Stimulated activated CD8-positive, alpha-beta memory T cell treated with anti-CD3 and anti-CD28 coated beads, Interleukin-15, amount 100 ng/mL, for 24 hours (primary cell): ENCODE measurements around the gene PATL2.
"Not testable (repeated sequence)": the region's sequence is repeated elsewhere in the genome, so short reads cannot be mapped to it uniquely, and the experiment has no call there.

Experiments used
- DNase-seq: peaks from one replicate; pipeline ENCODE4 v3.0.0-alpha.2; 2020; ENCODE audit warnings: low read depth

PATL2 gene

DNA sequence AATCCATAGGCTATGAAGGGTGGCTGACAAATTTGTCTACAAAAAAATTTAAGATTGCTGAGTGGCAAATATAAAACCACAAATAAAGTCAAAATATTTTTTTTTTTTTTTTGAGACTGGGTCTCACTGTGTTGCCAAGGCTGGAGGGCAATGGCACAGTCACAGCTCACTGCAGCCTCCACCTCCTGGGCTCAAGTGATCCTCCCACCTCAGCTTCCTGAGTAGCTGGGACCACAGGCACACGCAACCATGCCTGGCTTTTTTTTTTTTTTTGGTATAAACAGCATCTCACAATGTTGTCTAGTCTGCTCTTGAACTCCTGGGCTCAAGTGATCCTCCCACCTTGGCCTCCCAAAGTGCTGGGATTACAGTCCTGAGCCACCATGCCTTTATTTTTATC lies 20.9 kb downstream of the PATL2 start:
- DNase-seq, result not testable (repeated sequence)

DNA sequence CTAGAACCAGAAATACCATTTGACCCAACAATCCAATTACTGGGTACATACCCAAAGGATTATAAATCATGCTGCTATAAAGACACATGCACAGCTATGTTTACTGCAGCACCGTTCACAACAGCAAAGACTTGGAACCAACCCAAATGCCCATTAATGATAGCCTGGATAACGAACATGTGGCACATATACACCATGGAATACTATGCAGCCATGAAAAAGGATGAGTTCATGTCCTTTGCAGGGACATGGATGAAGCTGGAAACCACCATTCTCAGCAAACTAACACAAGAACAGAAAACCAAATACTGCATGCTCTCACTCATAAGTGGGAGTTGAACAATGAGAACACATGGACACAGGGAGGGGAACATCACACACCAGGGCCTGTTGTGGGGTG lies 21.8 kb downstream of the PATL2 start:
- not testable (repeated sequence) for DNase-seq

DNA sequence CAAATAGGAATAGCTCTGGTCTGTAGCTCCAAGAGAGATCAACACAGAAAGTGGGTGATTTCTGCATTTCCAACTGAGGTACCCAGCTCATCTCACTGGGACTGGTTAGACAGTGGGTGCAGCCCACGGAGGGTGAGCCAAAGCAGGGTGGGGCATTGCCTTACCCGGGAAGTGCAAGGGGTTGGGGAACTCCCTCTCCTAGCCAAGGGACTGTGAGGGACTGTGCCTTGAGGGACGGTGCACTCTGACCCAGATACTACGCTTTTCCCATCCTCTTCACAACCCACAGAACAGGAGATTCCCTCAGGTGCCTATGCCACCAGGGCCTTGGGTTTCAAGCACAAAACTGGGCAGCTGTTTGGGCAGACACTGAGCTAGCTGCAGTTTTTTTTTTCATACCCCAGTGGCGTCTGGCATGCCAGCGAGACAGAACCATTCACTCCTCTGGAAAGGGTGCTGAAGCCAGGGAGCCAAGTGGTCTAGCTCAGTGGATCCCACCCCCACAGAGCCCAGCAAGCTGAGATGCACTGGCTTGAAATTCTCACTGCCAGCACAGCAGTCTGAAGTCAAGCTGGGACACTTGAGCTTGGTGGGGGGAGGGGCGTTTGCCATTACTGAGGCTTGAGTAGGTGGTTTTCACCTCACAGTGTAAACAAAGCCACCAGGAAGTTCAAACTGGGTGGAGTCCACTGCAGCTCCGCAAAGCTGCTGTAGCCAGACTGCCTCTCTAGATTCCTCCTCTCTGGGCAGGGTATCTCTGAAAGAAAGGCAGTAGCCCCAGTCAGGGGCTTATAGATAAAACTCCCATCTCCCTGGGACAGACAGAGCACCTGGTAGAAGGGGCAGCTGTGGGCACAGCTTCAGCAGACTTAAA lies 28.1 kb downstream of the PATL2 start:
- DNase-seq, result not testable (repeated sequence)

DNA sequence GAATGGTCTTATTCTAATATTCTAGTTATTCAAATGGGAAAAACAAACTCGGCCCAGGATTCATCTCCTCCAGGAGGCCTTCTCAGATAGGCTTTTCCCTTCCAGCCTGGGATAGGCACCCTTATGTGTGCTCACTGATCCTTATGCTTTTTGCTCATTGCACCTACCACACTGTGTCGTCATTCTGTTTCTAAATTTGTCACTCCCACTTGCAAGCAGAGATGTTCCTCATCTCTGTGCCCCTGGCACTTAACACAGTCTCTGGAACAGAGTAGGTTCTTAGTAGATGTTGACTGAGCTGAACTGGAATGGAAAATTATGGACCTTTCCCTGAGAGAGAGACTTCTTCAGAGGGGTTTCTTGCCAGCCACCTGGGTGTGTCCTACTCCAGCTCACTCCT lies 28.9 kb downstream of the PATL2 start:
- DNase-seq, result no peak

DNA sequence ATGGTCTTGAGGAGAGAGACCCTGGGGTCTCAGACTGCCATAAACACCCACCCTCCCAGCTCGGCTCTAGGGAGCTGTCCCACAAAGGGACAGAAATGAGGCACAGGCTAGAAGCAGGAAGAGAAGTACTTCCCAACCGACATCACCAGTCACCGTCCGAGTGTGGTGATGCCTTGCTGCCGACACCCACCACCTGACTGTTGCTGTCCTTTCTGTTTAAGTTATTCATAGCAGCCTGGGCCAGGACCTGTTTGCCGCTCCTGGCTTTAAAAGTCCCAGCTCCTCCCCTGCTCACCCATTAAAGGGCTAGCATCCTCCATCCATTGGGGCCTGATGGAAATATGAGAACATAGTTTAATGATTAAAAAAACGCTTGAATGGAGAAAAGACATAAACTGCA lies 34.4 kb downstream of the PATL2 start:
- DNase-seq, result no peak

DNA sequence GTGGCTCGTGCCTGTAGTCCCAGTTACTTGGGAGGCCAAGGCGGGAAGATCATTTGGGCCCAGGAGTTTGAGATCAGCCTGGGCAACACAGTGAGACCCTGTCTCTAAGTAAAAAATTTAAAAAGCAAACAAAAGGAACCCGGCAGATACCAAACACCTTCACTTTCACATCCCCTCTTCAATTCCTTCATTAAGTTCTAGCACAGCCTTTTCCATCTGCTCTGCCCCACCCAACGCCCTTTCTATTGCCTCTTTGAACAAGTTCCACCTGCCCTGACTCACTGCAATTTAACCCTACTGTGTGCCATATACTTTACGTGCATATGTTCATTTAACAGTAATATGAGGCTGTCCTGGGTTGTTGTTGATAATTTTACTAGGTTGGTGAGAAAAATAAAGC lies 35.2 kb downstream of the PATL2 start:
- DNase-seq, result no peak

DNA sequence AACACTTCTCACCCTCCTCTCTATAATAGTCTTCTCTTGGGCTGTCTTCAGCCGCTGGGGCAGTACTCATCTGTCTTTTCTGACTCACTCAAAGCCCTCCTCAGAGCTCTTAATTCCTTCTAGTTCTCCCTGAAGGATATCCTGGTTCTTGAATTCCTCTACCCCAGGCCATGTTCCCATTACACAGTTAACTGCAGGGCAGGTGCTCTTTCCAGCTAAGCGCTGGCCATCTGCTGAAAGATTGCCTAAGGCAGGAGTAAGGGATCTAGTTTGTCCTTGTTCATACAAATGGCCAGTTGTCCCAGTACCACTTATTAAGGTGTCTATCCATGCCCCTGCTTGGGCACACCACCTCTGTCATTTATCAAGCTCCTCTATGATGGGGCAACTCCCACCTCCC lies 37.5 kb downstream of the PATL2 start:
- DNase-seq, result no peak

DNA sequence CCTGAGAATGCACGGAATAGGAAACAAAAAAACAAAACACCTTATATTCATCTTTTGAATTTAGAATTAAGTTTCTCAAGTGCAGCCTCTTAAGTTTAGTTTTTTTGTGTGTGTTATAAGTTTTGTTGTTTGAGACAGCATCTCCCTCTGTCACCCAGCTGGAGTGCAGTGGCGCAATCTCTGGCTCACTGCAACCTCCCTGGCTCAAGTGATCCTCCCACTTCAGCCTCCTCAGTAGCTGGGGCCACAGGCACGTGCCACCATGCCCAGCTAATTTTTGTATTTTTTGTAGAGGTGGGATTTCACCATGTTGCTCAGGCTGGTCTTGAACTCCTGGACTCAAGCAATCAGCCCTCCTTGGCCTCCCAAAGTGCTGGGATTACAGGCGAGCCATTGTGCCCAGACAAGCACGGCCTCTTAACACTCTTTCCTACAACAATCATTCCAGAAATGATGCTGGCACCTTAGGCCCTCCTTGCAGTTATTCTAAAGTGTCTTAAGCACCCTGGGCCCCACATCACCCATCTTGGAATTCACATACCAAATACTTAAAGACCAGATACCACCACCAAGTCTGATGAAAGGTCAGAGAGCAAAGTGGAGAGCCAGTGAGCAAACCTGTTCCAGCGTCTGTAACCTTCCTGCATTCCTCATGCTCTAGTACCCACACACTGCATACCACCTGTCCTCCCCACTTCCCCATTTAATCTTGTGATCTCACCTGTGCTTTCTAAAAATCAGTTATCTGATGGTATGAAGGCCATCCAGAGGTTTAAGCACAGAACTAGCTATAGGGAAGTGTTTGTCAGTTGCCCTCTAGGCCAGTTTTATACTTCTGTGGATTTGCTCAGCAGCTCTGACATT lies 40.8 kb downstream of the PATL2 start:
- no peak for DNase-seq

DNA sequence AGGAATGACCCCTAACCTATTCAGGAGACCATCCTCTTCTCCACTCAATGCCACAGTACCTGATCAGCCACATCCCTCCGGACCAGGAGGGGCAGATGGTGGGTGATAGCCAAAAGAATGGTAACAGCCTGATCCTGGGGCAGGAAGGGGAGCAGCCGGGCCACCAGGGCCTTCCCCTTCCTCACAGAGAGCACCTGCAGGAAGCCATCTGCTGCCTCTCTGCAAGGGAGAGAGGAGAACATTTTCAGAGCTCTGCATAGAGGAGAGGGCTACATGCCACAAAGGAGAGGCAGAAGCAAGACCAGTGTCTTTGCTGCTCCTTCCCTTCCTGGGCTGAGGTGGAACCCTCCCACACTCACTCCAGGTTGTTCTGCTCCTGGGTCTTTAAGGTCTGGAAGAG lies 42.2 kb downstream of the PATL2 start:
- DNase-seq, result no peak

DNA sequence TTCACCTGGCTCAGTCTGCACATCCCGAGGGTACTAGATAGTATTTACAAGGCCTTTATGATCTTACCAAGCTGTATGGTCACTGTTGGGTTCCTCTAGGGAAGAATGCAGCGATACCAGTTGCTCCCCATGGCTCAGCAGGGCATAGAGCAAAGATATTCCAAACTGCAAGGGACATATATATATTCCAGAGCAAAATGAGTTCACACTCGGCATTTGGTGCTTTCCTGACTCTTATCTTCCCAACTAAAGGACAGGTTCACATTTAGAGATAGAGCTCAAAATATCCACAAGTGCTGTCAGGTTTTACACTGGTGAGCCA lies 44.1 kb downstream of the PATL2 start:
- DNase-seq, result no peak

DNA sequence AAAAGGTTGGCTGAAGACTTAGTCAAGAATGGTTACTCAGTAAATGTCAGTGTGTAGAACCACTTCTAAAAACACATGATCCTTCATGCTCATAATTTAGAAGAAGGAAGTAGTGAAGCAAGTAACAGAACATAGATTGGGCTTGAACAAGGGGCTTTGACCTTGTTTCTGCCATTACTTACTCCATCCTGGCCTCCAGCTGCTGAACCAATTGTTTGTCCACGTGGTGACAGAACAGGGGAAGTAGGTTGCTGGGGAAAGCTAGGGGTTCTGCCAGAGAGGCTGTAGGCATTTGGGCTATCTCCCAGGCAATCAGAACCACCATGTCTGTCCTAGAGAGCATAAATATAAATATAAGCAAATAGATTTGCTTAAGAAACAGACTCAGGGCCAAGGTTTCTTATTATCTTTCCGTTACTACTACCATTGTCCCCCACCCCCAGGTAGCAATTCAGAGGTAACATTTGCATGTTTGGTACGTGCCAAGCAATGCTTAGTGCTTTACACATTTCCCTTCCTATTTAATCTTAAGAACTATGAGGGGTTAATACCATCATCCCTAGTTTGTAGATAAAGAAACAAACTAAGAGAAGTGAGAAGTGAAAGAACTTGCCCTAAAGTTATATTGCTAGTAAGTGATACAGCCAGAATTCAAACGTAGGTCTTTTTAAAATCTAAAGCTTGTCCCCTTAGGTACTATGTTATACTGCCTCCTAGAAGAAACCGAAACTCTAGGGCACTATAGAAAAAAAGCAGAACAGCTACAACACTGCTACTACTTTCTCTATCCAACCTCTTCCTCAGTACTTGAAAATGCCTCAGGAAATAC lies 44.7 kb downstream of the PATL2 start:
- DNase-seq, result no peak

DNA sequence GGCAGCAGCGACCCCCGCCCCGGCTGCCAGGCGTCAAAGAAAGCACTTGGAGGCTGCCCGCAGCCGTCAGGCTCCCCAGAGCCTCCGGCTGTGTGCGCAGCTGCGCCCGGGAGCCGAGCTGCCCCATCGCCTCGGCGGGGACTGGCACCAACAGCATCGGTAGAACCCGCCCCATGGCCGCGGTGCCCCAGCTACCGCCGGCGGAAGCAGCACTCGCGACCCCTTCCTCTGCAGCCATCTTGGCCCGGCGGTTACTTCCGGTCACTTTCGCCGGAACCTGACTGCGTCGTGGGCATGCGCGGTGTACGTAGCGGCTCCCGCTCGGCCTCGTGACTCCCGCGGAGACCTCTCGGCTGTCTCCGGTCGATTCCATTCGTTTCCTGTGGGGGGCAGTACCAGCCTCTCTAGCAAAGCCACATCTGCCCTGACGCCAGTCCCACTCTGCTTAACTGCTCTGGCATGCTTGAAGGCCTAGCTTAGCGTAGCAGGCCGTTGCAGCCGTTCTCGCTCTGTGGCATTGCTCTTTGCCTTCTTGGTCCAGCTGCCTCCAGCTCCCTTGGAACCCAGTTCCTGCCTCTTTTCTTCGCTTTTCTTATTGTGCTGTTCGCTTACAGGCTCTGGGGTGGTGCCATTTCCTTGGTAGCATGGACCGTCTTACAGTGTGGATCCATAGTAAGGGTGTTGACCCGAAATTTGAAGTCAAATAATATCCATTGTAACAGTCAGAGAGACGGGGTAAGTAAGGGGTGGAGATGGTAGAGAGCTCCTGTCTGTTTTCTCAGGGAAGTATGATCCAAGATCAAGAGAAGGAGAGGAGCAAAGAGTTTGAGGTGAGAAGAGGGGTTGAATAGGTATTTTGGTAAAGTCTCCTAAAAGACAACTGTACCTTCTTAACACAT lies 47.5 kb downstream of the PATL2 start, which contains the start of gene SPG11:
Gene SPG11 (minus strand): TSS at position 253 of the 899 bp plus-strand sequence. CDS start 15 bp downstream, at position 238.
- DNase-seq, result peak; percentile 83

DNA sequence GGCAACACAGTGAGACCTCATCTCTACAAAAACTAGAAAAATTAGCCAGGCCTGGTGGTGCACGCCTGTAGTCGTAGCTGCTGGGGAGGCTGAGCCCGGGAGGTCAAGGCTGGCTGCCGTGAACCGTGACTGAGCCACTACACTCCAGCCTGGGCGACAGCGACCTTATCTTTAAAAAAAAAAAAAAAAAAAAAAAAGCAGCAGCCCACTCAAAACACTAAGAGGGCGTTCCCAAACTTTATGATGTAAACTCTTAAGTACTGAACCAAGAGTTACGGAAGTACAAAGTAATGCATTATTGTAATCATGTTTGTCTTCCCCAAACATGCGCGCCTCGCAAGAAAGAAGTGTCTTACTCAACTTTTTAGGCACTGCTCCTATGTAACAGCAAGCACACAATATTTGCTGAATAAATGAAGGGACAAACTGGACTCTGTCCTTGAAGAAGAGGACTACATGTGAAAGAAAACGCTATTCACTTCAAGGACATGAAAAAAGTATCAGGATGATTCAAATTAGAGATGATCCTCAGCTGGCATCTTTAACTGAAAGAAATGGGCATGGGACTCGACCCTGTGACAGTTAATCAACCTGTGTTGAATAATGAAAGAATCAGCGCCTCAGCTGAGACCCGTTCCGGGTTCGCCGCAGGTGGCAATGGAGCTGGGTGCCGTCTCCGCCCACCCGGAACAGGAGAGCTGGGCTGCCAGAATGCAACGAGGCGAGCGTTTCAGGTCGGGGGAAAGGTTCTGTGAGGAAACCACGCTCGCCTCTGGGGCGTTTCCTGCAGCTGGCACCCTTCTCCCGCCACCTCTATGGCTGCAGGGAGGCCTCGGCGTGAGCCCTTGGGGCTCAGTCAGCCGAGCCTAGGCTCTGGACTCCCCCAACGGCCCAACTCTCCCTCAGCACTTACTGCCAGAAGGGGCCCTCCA lies 48.4 kb downstream of the PATL2 start:
- DNase-seq, result peak; percentile 43

DNA sequence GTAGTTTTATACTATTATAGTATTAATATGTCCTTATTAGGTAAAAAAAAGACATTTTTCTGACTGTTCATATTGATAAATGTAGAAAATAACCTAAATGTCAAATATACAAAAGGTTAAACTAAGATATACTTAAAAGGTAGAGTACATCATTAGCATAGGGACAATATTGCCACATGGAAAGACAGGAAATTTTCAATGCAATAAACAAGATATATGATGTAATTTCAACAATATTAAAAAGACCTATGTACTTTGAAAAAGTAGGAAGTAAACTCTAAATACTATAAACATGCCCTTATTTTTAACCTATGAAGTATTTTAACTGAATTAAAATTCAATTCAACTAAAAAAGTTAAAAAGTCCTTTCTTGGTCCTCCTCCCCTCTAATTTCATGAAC lies 49.5 kb downstream of the PATL2 start:
- DNase-seq, result no peak

DNA sequence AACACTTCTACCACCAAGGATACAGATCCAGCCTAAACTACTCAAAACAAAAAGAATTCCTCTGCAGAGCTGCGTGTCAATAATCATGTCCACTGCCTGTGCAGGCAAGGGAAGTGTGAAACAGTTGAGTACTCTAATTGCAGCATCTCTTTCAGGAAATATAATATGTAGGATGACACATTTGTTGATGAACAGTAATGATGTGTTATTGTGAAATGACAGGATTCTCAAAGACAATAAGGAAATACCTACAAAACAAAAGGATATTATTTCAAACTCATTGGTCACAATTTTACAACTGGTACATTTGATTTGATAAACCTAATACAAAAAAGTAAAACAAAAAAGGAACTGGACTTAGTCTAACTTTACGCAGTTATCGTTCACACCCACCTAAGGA lies 52.1 kb downstream of the PATL2 start:
- DNase-seq, result no peak

DNA sequence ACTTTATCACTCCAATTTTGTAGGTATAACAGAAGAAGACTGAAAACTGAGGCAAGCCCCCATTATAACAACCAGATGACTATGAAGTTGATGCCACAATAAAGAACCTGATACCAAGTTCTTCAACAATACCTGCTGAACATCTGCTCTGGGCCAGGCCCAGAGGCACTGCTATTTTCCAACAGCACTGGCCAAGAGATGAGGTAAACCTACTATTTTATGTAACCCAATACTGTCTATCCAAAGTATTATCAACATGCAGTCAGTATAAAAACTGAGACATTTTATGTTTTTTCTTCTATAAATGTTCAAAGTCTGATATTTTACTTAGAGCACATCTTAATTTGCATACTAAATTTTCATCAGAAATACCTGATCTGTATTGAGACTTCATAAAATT lies 53.7 kb downstream of the PATL2 start:
- DNase-seq, result no peak

DNA sequence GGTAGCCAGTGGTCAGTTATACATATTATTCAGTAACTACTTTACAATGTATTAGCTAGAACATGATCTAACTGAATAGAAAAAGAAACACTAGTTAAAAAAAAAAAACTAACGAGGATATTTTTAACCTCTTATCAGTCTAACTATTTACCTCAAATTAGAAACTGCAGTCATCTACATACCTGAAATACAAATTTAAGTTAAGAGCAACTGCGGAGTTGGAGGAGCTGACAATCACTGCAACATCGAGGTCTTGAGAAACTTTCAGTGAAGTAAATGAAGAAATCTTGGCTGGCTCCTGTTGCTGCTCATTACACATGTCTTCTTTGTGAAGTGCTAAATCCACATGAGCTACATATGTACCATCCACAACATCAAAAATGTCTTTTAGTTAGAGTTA lies 54.2 kb downstream of the PATL2 start:
- DNase-seq, result no peak

DNA sequence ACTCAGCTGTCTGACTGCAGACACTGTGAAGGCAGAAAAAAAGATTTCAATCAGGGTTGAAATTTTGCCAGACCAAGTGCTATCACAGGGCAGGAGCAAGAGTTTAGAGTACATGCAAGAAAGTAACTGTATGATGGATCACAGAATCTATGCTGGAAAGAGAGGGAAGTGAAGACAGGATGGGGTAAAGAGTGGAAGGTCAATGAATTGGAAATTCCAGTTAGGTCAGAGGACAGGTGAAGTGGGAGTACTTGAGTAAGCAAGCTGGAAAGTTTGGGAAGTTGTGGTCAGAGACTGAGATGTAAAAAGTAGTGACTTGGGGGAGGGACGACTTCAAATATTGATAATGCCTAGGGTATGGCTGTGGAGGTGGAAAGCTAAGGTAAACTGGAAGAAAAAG lies 54.8 kb downstream of the PATL2 start:
- DNase-seq, result no peak

DNA sequence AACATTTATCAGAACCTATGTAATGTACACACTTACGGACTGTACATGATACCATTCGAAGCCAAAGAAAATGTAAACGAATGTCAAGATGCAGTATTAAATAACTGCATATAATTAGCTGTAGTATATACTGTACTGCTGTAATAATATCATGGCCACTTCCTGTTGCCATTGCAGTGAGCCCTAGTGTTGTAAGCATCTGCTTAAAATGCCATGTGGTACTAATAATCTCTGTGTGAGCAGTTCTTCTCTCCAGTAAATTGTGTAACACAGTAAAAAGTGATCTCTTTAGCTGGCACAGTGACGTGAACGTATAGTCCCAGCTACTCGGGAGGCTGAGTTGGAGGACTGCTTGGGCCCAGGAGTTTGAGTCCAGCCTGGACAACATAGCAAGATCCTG lies 56.3 kb downstream of the PATL2 start:
- DNase-seq, result no peak

DNA sequence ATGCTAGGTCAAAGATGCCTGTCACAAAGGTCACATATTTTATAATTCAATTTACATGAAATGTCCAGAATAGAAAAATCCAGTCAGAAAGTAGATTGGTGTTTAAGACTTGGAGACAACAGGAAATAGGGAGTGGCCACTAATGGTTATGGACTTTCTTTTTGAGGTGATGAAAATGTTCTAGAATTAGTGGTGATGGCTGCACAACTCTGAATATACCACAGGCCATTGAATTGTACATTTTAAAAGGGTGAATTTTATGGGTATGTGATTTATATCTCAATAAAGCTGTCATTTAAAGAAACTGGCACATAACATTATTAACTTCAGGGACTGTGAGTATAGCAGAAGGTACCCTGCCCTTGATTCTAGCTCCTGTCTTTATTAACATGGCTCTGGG lies 63.5 kb downstream of the PATL2 start:
- DNase-seq, result no peak
